GM18508 (cell line): ENCODE results near the gene SFTPB.
"Not testable (repeated sequence)": the region's sequence is repeated elsewhere in the genome, so short reads cannot be mapped to it uniquely, and the experiment has no call there.

Experiments used
- ATAC-seq: cut with Tn5 transposase; IDR thresholded peaks from one replicate; pipeline ENCODE4 v1.9.1; 2021; ENCODE audit warnings: moderate number of reproducible peaks; ENCODE audit not compliant: insufficient read depth, unreplicated experiment

The SFTPB gene

GRCh38 chr2:85668009-85668856 is at the start of gene SFTPB:
TSS of gene SFTPB (minus strand) at chr2:85668199. CDS start at chr2:85668183, 16 bp downstream.
- no peak for ATAC-seq

GRCh38 chr2:85717308-85718008 is 49.5 kb upstream of the SFTPB start:
- no peak for ATAC-seq

- ATAC-seq, result no peak
Observed at GRCh38 chr2:85716346-85716914, 48.4 kb upstream of the SFTPB start.

GRCh38 chr2:85714841-85715240 is 46.8 kb upstream of the SFTPB start:
- no peak for ATAC-seq

- not testable (repeated sequence) for ATAC-seq
Observed at GRCh38 chr2:85714421-85714820, 46.4 kb upstream of the SFTPB start.

- ATAC-seq, result no peak
Observed at GRCh38 chr2:85713836-85714235, 45.8 kb upstream of the SFTPB start.

GRCh38 chr2:85712849-85713612 is 45.0 kb upstream of the SFTPB start:
- no peak for ATAC-seq

GRCh38 chr2:85712336-85712735 is 44.3 kb upstream of the SFTPB start:
- ATAC-seq, result no peak

GRCh38 chr2:85711578-85712060 is 43.6 kb upstream of the SFTPB start:
- no peak for ATAC-seq

GRCh38 chr2:85710687-85711577 is 42.9 kb upstream of the SFTPB start:
- no peak for ATAC-seq

- no peak for ATAC-seq
Observed at GRCh38 chr2:85709401-85709811, 41.4 kb upstream of the SFTPB start.

GRCh38 chr2:85708641-85709040 is 40.6 kb upstream of the SFTPB start:
- ATAC-seq, result no peak

- no peak for ATAC-seq
Observed at GRCh38 chr2:85707304-85707703, 39.3 kb upstream of the SFTPB start.

- no peak for ATAC-seq
Observed at GRCh38 chr2:85706599-85707296, 38.7 kb upstream of the SFTPB start.

GRCh38 chr2:85706063-85706462 is 38.1 kb upstream of the SFTPB start:
- ATAC-seq, result no peak

GRCh38 chr2:85705680-85706039 is 37.7 kb upstream of the SFTPB start:
- ATAC-seq, result no peak

- no peak for ATAC-seq
Observed at GRCh38 chr2:85704800-85705679, 37.0 kb upstream of the SFTPB start.

GRCh38 chr2:85704038-85704437 is 36.0 kb upstream of the SFTPB start:
- no peak for ATAC-seq
